ENCODE results near the gene TEX28. TPM values are rescaled to one million over a fixed set of nuclear protein-coding genes. Genes with fewer than 3 reads are reported as not detected.
"Not testable (repeated sequence)": the region's sequence is repeated elsewhere in the genome, so short reads cannot be mapped to it uniquely, and the experiment has no call there.

The TEX28 gene
- total RNA-seq, 1 experiment from 2014 or later, result not detected

GRCh38 chrX:154238939-154239559 lies 55.9 kb downstream of the TEX28 start:
- not testable (repeated sequence) for H3K4me3 ChIP-seq (ENCODE audit: insufficient read depth, low read depth, low read length); H3K36me3 ChIP-seq (replicated peaks; ENCODE audit: control insufficient read depth, insufficient read depth, low read length); DNase-seq; H3K27me3 ChIP-seq (ENCODE audit: control insufficient read depth, insufficient read depth, low read length)

DNA sequence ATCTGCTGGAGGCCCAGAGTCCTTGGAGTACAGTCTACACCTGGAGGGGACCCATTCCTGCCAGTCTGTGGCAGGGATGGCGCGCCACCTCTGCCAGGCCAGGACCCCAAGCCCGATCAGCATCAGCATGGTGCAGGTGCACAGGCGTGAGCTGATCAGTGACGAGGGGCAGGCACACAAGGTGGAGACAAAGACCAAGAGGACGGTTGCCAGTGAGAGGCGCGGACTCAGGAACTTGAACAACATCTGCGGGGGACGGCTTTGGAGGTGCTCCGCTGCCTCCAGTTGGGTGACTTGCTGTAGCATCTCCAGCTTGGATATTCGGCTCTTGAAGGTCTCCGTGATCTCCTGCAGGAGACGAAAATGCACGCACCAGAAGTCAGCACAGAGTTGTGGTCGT lies 61.3 kb downstream of the TEX28 start:
- DNase-seq; H3K4me3 ChIP-seq (ENCODE audit: insufficient read depth, low read depth, low read length); H3K36me3 ChIP-seq (replicated peaks; ENCODE audit: control insufficient read depth, insufficient read depth, low read length); H3K27me3 ChIP-seq (ENCODE audit: control insufficient read depth, insufficient read depth, low read length): not testable (repeated sequence)

- DNase-seq; H3K36me3 ChIP-seq (replicated peaks; ENCODE audit: control insufficient read depth, insufficient read depth, low read length); H3K4me3 ChIP-seq (ENCODE audit: insufficient read depth, low read depth, low read length): not testable (repeated sequence)
Observed at GRCh38 chrX:154231443-154231842, 63.5 kb downstream of the TEX28 start.

DNA sequence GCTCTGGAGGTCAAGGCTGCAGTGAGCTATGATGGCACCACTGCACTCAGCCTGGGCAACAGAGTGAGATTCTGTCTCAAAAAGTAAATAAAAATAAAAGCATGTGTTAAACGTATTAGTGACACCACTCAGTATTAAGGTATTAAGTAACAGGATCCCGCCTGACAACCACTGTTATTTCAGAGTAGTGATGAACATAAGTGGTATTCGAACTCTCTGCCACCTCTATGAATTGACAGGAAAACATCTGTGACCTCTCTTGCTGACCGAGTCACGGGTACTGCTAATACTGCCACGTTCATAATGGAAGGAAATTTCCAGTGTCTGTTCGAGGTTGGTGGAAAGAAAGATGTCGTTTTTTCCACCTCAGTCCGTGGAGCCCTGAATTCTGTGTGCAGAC lies 68.2 kb downstream of the TEX28 start:
- not testable (repeated sequence) for H3K27me3 ChIP-seq (ENCODE audit: control insufficient read depth, insufficient read depth, low read length); DNase-seq; H3K4me3 ChIP-seq (ENCODE audit: insufficient read depth, low read depth, low read length); H3K36me3 ChIP-seq (replicated peaks; ENCODE audit: control insufficient read depth, insufficient read depth, low read length)

More at GRCh38 chrX:154231443-154231842, 63.5 kb downstream of the TEX28 start:
- not testable (repeated sequence) for H3K27me3 ChIP-seq (ENCODE audit: control insufficient read depth, insufficient read depth, low read length)

- H3K27me3 ChIP-seq (ENCODE audit: control insufficient read depth, insufficient read depth, low read length); DNase-seq; H3K36me3 ChIP-seq (replicated peaks; ENCODE audit: control insufficient read depth, insufficient read depth, low read length); H3K4me3 ChIP-seq (ENCODE audit: insufficient read depth, low read depth, low read length): not testable (repeated sequence)
Observed at GRCh38 chrX:154225292-154225691, 69.6 kb downstream of the TEX28 start.

Other genes with a start within 250 kb of the TEX28 start
- gene MECP2, start 197.4 kb downstream of the TEX28 start, total RNA-seq (2014; rRNA removed; shearing (Covaris generic)), result 24.2 and 30.5 TPM in 2 replicates
- gene OPN1LW, start 150.9 kb downstream of the TEX28 start, total RNA-seq (2014; rRNA removed; shearing (Covaris generic)), result not detected in 2 replicates
- not detected in 2 replicates for gene OPN1MW, start 112.5 kb downstream of the TEX28 start, total RNA-seq (2014; rRNA removed; shearing (Covaris generic))
- gene OPN1MW2, start 75.4 kb downstream of the TEX28 start, total RNA-seq (2014; rRNA removed; shearing (Covaris generic)), result not detected in 2 replicates
- not detected in 2 replicates for gene OPN1MW3, start 37.5 kb downstream of the TEX28 start, total RNA-seq (2014; rRNA removed; shearing (Covaris generic))
- gene TKTL1, start 671 bp upstream of the TEX28 start, total RNA-seq (2014; rRNA removed; shearing (Covaris generic)), result 1.6 TPM in 1 of 2 replicates, not detected in the other
- gene FLNA, start 79.5 kb upstream of the TEX28 start, total RNA-seq (2014; rRNA removed; shearing (Covaris generic)), result 799 and 827 TPM in 2 replicates
- gene EMD, start 84.2 kb upstream of the TEX28 start, total RNA-seq (2014; rRNA removed; shearing (Covaris generic)), result 56.2 and 57.1 TPM in 2 replicates
- 4,112 and 4,296 TPM in 2 replicates for gene RPL10, start 103.3 kb upstream of the TEX28 start, total RNA-seq (2014; rRNA removed; shearing (Covaris generic))
- 24.8 and 26.6 TPM in 2 replicates for gene DNASE1L1, start 114.1 kb upstream of the TEX28 start, total RNA-seq (2014; rRNA removed; shearing (Covaris generic))
- 38.6 and 71.3 TPM in 2 replicates for gene TAFAZZIN, start 116.4 kb upstream of the TEX28 start, total RNA-seq (2014; rRNA removed; shearing (Covaris generic))
- 31.4 and 48.8 TPM in 2 replicates for gene ATP6AP1, start 133.6 kb upstream of the TEX28 start, total RNA-seq (2014; rRNA removed; shearing (Covaris generic))
- gene GDI1, start 142.0 kb upstream of the TEX28 start, total RNA-seq (2014; rRNA removed; shearing (Covaris generic)), result 128 and 143 TPM in 2 replicates
- 44.0 and 46.6 TPM in 2 replicates for gene FAM50A, start 149.0 kb upstream of the TEX28 start, total RNA-seq (2014; rRNA removed; shearing (Covaris generic))
- gene PLXNA3, start 163.2 kb upstream of the TEX28 start, total RNA-seq (2014; rRNA removed; shearing (Covaris generic)), result 2.3 and 4.5 TPM in 2 replicates
- gene LAGE3, start 184.2 kb upstream of the TEX28 start, total RNA-seq (2014; rRNA removed; shearing (Covaris generic)), result 47.9 and 84.9 TPM in 2 replicates
- 64.8 and 84.0 TPM in 2 replicates for gene UBL4A, start 191.5 kb upstream of the TEX28 start, total RNA-seq (2014; rRNA removed; shearing (Covaris generic))
- 17.0 and 18.4 TPM in 2 replicates for gene SLC10A3, start 195.5 kb upstream of the TEX28 start, total RNA-seq (2014; rRNA removed; shearing (Covaris generic))
- 31.6 and 42.5 TPM in 2 replicates for gene FAM3A, start 221.1 kb upstream of the TEX28 start, total RNA-seq (2014; rRNA removed; shearing (Covaris generic))